ENCODE measurements around the gene TNFRSF19. TPM values are rescaled to one million over a fixed set of nuclear protein-coding genes. Genes with fewer than 3 reads are reported as not detected.

The TNFRSF19 gene
- total RNA-seq, 6 donors from 2014 or later: 7.8 to 23.5 (median 14.5) TPM

DNA sequence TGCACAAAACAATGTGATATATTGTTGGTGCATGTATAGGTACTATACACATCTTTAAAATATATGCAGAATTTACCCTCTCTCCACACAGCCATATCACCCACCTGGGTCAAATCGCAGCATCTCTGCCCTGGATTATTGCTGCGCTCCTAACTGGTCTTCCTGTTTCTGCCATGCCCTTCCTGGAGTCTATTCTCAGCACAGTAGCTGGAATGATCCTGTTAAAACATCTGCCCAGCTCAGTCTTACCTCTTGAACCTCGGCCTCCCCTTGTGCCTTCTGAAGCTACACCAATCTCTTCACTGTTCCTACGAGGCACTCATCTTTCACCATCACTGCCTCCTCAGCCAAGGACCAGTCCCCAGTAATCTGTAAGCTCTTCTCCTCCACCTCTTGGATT, 25.5 kb upstream of the TNFRSF19 start:
- Histone ChIP-seq H3K4me1 (peaks cover 0 to 6% (median 3%) of the 10 kb centered on the region in 4 donors), H3K27ac (no peak overlapping the region), H3K4me3 (no peak overlapping the region), H3K36me3 (no peaks in the 10 kb centered on the region), H3K27me3 (peaks cover 0 to 4% (median 0%) of the 10 kb centered on the region in 4 donors), H3K9me3 (no peaks in the 10 kb centered on the region)
- ATAC-seq (ENCODE audit: low FRiP score in 2 of 2): no peak
- DNase-seq: no peak
- no peak for TF ChIP-seq POLR2AphosphoS5 (IDR thresholded peaks at IDR 0.05)
- 71 to 76% methylated on average over 4 of the region's 4 CpGs for WGBS, 2 donors

DNA sequence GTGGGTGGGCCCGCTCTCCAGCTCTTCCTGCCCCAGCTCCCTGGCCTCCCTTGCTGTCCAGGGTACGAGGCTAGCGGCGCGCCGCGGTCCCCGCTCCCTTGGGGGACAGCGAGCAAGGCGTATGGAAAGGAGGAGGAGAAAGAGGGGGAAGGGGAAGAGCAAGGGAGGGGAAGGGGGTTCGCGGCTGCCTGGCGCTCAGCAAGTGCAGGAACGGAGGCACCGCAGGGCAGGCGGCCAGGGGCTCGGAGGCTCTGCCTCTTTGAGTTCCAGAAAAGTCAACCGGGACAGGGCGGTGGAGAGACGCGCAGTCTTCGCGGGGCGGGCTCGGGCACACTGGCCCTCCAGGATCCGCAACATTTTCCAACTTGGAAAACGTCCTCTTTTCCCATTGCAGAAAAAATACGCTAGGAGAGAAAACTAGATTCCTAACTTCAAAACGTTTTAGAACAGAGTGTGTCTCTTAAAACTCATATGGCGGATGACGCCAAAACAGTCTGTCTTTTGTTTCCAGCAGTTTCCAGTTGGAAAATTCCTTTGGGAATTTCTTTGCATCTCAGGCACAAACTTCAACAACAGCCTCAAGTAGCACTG, 23.1 kb upstream of the TNFRSF19 start:
- Histone ChIP-seq H3K4me3 (peak overlapping the region in 3 of 4 donors; percentile 35 to 47 (median 45)), H3K27ac (peak overlapping the region; percentile 26 to 71 (median 57)), H3K27me3 (peaks cover 0 to 4% (median 0%) of the 10 kb centered on the region in 4 donors), H3K36me3 (no peaks in the 10 kb centered on the region), H3K4me1 (peaks cover 0 to 6% (median 3%) of the 10 kb centered on the region in 4 donors), H3K9me3 (no peaks in the 10 kb centered on the region)
- DNase-seq (peak in 1 of 2 donors; percentile 83), ATAC-seq (ENCODE audit: low FRiP score in 2 of 2) (peak in 1 of 2 donors; percentile 67)
- TF ChIP-seq POLR2A (IDR thresholded peaks at IDR 0.05) (no peak), POLR2AphosphoS5 (IDR thresholded peaks at IDR 0.05) (no peak), EP300 (IDR thresholded peaks at IDR 0.05) (no peak), CTCF (IDR thresholded peaks at IDR 0.05) (no peak)
- WGBS, 2 donors: 8 to 23% methylated on average over 26 to 31 of the region's 31 CpGs

- Histone ChIP-seq H3K27ac (no peak overlapping the region), H3K36me3 (no peaks in the 10 kb centered on the region), H3K9me3 (no peaks in the 10 kb centered on the region), H3K4me3 (no peak overlapping the region), H3K27me3 (peaks cover 0 to 4% (median 0%) of the 10 kb centered on the region in 4 donors), H3K4me1 (peaks cover 0 to 6% (median 3%) of the 10 kb centered on the region in 4 donors)
- TF ChIP-seq POLR2A (IDR thresholded peaks at IDR 0.05) (no peak), EP300 (IDR thresholded peaks at IDR 0.05) (no peak), POLR2AphosphoS5 (IDR thresholded peaks at IDR 0.05) (no peak), CTCF (IDR thresholded peaks at IDR 0.05) (no peak)
- DNase-seq (no peak), ATAC-seq (ENCODE audit: low FRiP score in 2 of 2) (no peak)
These were observed 20.5 kb upstream of the TNFRSF19 start for GRCh38 chr13:23549724-23550123.

DNA sequence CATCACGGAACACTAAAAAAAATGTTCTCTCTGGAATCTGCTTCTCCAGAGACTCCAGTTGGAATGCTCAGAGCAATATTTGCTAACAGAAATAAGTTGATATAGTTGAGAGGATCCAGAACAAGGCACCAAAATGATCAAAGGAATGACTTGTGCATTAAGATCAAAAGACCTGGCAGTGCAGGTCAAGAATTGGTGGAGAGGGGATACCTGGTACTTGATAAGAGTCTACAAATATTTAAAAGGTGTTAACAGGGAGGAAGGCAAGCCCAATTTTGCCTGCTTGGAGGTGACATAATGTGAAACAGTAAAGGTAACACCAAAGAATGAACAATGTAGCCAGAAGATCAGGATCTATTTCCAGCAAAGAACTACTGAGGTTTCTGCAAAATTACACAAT, 20.0 kb upstream of the TNFRSF19 start:
- Histone ChIP-seq H3K4me3 (no peak overlapping the region), H3K27me3 (peaks cover 0 to 4% (median 0%) of the 10 kb centered on the region in 4 donors), H3K36me3 (no peaks in the 10 kb centered on the region), H3K9me3 (no peaks in the 10 kb centered on the region), H3K27ac (no peak overlapping the region), H3K4me1 (peaks cover 0 to 6% (median 3%) of the 10 kb centered on the region in 4 donors)
- no peak for DNase-seq
- no peak for ATAC-seq (ENCODE audit: low FRiP score in 2 of 2)
- TF ChIP-seq EP300 (IDR thresholded peaks at IDR 0.05): no peak
- TF ChIP-seq POLR2A (IDR thresholded peaks at IDR 0.05): no peak
- 65 to 66% methylated on average over 1 of the region's 1 CpG for WGBS, 2 donors

- peaks cover 0 to 4% (median 0%) of the 10 kb centered on the region in 4 donors for H3K27me3 ChIP-seq
- ATAC-seq (ENCODE audit: low FRiP score in 2 of 2) (no peak), DNase-seq (no peak)
- H3K4me1 ChIP-seq: peaks cover 0 to 6% (median 3%) of the 10 kb centered on the region in 4 donors
- H3K4me3 ChIP-seq: no peak overlapping the region
- no peaks in the 10 kb centered on the region for H3K9me3 ChIP-seq
- no peaks in the 10 kb centered on the region for H3K36me3 ChIP-seq
- no peak overlapping the region for H3K27ac ChIP-seq
- TF ChIP-seq POLR2A (IDR thresholded peaks at IDR 0.05) (no peak), POLR2AphosphoS5 (IDR thresholded peaks at IDR 0.05) (no peak), EP300 (IDR thresholded peaks at IDR 0.05) (no peak), CTCF (IDR thresholded peaks at IDR 0.05) (no peak)
- WGBS, 2 donors: 56 to 63% methylated on average over 4 of the region's 4 CpGs
These were observed 18.8 kb upstream of the TNFRSF19 start for GRCh38 chr13:23551213-23552008.
